K562 (cell line): ENCODE data around the gene TMEM218. TPM values are rescaled to one million over a fixed set of nuclear protein-coding genes. Genes with fewer than 3 reads are reported as not detected.
A peak's percentile ranks its signal among the peaks of the same experiment; 100 is the strongest.

Experiments
- CBFA2T2 ChIP-seq: fragments of 450-650 bp; conservative IDR thresholded peaks from 2 replicates; pipeline ENCODE4 v1.6.1; 2017; ENCODE audit warnings: mild to moderate bottlenecking
- DIDO1 ChIP-seq: fragments of 450-650 bp; IDR thresholded peaks from 2 replicates; pipeline ENCODE4 v1.6.1; 2016; ENCODE audit warnings: low read depth, missing biosample characterization, missing genetic modification characterization
- E2F3 ChIP-seq: fragments of 250-450 bp; sonication (Bioruptor Pico); IDR thresholded peaks from 2 replicates; pipeline ENCODE4 v1.4.0; 2020; ENCODE audit warnings: mild to moderate bottlenecking
- GATAD2B ChIP-seq: fragments of 450-650 bp; IDR thresholded peaks from 2 replicates; pipeline ENCODE4 v1.6.1; 2017; ENCODE audit warnings: mild to moderate bottlenecking, borderline replicate concordance
- GTF3C2 ChIP-seq: IDR thresholded peaks from 3 replicates; pipeline ENCODE4 v1.6.1; 2011; ENCODE audit warnings: borderline replicate concordance, mild to moderate bottlenecking, moderate library complexity; ENCODE audit not compliant: insufficient read length; ENCODE audit errors: extremely low read depth
- KDM5B ChIP-seq: fragments of 200-600 bp; sonication (generic); IDR thresholded peaks from 2 replicates; pipeline ENCODE4 v1.6.1; 2012; ENCODE audit warnings: low read depth, mild to moderate bottlenecking, moderate library complexity, low read length, control low read depth, inconsistent platforms; ENCODE audit not compliant: insufficient replicate concordance
- MAFG ChIP-seq: fragments of 450-650 bp; conservative IDR thresholded peaks from 2 replicates; pipeline ENCODE4 v1.6.1; 2016; ENCODE audit warnings: missing genetic modification characterization, missing compliant biosample characterization
- MTA3 ChIP-seq: fragments of 450-650 bp; formaldehyde crosslinking; IDR thresholded peaks from 2 replicates; pipeline ENCODE4 v1.6.1; 2017; ENCODE audit warnings: mild to moderate bottlenecking, borderline replicate concordance
- NFATC3 ChIP-seq: fragments of 450-650 bp; IDR thresholded peaks from 2 replicates; pipeline ENCODE4 v1.6.1; 2017; ENCODE audit warnings: mild to moderate bottlenecking
- PHF20 ChIP-seq: fragments of 450-650 bp; IDR thresholded peaks from 2 replicates; pipeline ENCODE4 v1.6.1; 2018; ENCODE audit not compliant: partially characterized antibody
- POLR3A ChIP-seq: IDR thresholded peaks from 2 replicates; pipeline ENCODE4 v1.6.1; 2011; ENCODE audit warnings: borderline replicate concordance, mild to moderate bottlenecking, moderate library complexity; ENCODE audit not compliant: insufficient read length, insufficient read depth; ENCODE audit errors: extremely low read depth
- RBM39 ChIP-seq: fragments of 200-400 bp; formaldehyde crosslinking; optimal IDR thresholded peaks from 2 replicates; pipeline ENCODE3; 2018; ENCODE audit warnings: low read depth, low read length
- SFPQ ChIP-seq: fragments of 200-400 bp; formaldehyde crosslinking; IDR thresholded peaks from 2 replicates; pipeline ENCODE4 v1.6.1; 2017; ENCODE audit warnings: mild to moderate bottlenecking, low read depth, low read length, moderate library complexity
- SMARCE1 ChIP-seq: fragments of 450-650 bp; IDR thresholded peaks from 2 replicates; pipeline ENCODE4 v1.7.1; 2016; ENCODE audit warnings: mild to moderate bottlenecking
- TBP ChIP-seq: optimal IDR thresholded peaks from 2 replicates; pipeline ENCODE3; 2011; ENCODE audit warnings: low read depth, low read length, improper control_type of control experiment
- TGIF2 ChIP-seq: sonication (generic); formaldehyde crosslinking; IDR thresholded peaks from 2 replicates; pipeline ENCODE4 v1.8.1; 2022; ENCODE audit warnings: mild to moderate bottlenecking, missing genetic modification reagents, moderate library complexity
- VEZF1 ChIP-seq: fragments of 200-800 bp; sonication (Bioruptor generic); IDR thresholded peaks from 2 replicates; pipeline ENCODE4 v1.6.1; 2017; ENCODE audit warnings: missing genetic modification characterization, missing compliant biosample characterization
- ZNF639 ChIP-seq, 2 experiments: fragments of 200-800 bp in 1 of 2; sonication (Bioruptor generic) in 1 of 2; sonication (generic) in 1 of 2; formaldehyde crosslinking in 1 of 2; IDR thresholded peaks in 1 of 2; conservative IDR thresholded peaks in 1 of 2; 2 replicates each; pipeline versions ENCODE4 v1.5.0 to v1.6.1; 2016 to 2020; ENCODE audit warnings: missing compliant biosample characterization in 1 of 2, missing genetic modification characterization in 1 of 2, missing genetic modification reagents in 1 of 2
- ZNF696 ChIP-seq: fragments of 250-450 bp; sonication (Bioruptor Pico); conservative IDR thresholded peaks from 2 replicates; pipeline ENCODE4 v1.4.0; 2020; ENCODE audit warnings: mild to moderate bottlenecking, moderate library complexity
- ZSCAN32 ChIP-seq: fragments of 450-650 bp; formaldehyde crosslinking; IDR thresholded peaks from 2 replicates; pipeline ENCODE4 v1.4.0; 2020; ENCODE audit warnings: mild to moderate bottlenecking, moderate library complexity
- polyA plus RNA-seq, 8 experiments: library from polyadenylated mRNA; depleted of rRNA in 4 of 8; stranded (reverse) in 5 of 8; unstranded in 3 of 8; fragments of >200 nt; fragmentation: Nextera tagmentation in 2 of 8; fragmentation: Illumina TruSeq in 1 of 8; extraction: Ambion mirVana in 2 of 8; extraction: Trizol in 1 of 8; gene quantifications; 2 replicates each; pipeline versions ENCODE4 v1.2.1 to v1.2.3, GENCODE V29; 2011 to 2014; ENCODE audit warnings: inconsistent platforms in 1 of 8, missing spikeins in 1 of 8
- total RNA-seq, 7 experiments: library from RNA; depleted of rRNA in 6 of 7; stranded (reverse); fragments of >200 nt in 6 of 7; fragmentation: Illumina TruSeq in 2 of 7; extraction: Trizol in 2 of 7; gene quantifications; 2 replicates each; pipeline versions ENCODE4 v1.2.1 to v1.2.3, GENCODE V29; 2011 to 2021; ENCODE audit warnings: low replicate concordance in 1 of 7

The TMEM218 gene
- total and polyA plus RNA-seq, 9 of the 15 experiments (the other 6 are each of a cell fraction or from before 2014, with no cell fraction given), result 13.4 to 32.2 (median 25.4) TPM

- no peak for TF ChIP-seq GTF3C2
- TF ChIP-seq PHF20, result no peak
- no peak for TF ChIP-seq VEZF1 (CRISPR knock-in tag)
- TF ChIP-seq MTA3, result no peak
- TF ChIP-seq DIDO1 (tag), result no peak
- TF ChIP-seq ZNF696 (CRISPR knock-in tag), result no peak
- TF ChIP-seq CBFA2T2, result 0 out of 2 replicates have a peak, but pooled peaks have one; percentile 25
- TF ChIP-seq ZSCAN32 (CRISPR knock-in tag), result no peak
- TF ChIP-seq NFATC3, result no peak
- no peak for TF ChIP-seq ZNF639 (CRISPR knock-in tag; conservative IDR thresholded peaks at IDR 0.05 in 1 of 2, IDR thresholded peaks at IDR 0.05 in 1 of 2)
- TF ChIP-seq MAFG (tag), result 0 out of 2 replicates have a peak, but pooled peaks have one; percentile 10
- no peak for TF ChIP-seq RBM39
- no peak for TF ChIP-seq E2F3 (CRISPR knock-in tag)
- no peak for TF ChIP-seq SMARCE1
- TF ChIP-seq TBP, result no peak
- no peak for TF ChIP-seq GATAD2B
- TF ChIP-seq POLR3A, result no peak
- TF ChIP-seq TGIF2 (CRISPR knock-in tag), result no peak
- no peak for TF ChIP-seq KDM5B
- TF ChIP-seq SFPQ, result no peak
Measured at GRCh38 chr11:125069008-125069407, 42.4 kb downstream of the TMEM218 start (continued).
